CD4-positive, alpha-beta memory T cell (primary cell): ENCODE data around the gene LDLRAD4. TPM values are rescaled to one million over a fixed set of nuclear protein-coding genes. Genes with fewer than 3 reads are reported as not detected.

Experiments
- CTCF ChIA-PET: fragments of 350-600 bp; sonication (Branson Sonifier 250); formaldehyde crosslinking; loops from one replicate; lab custom pipeline; 2021; ENCODE audit warnings: inconsistent platforms; ENCODE audit not compliant: partially characterized antibody; lab: Charles Lee
- POLR2A ChIA-PET: fragments of 350-600 bp; sonication (Branson Sonifier 250); formaldehyde crosslinking; loops from one replicate; lab custom pipeline; 2021; ENCODE audit not compliant: partially characterized antibody; lab: Charles Lee
- DNase-seq, 5 donors: peaks; one replicate each; pipeline versions ENCODE4 v3.0.0 to v3.0.0-alpha.2; 2020 to 2022; ENCODE audit warnings: mixed read lengths in 1 of 5
- H3K27ac ChIP-seq: one replicate; pipeline ENCODE4 v1.7.0; 2013; ENCODE audit warnings: low read depth, low read length
- H3K27me3 ChIP-seq: 2 replicates; pipeline ENCODE4 v1.7.0; 2013; ENCODE audit warnings: mild to moderate bottlenecking, low read length, moderate library complexity; ENCODE audit not compliant: insufficient read depth
- H3K36me3 ChIP-seq: 2 replicates; pipeline ENCODE4 v1.7.0; 2013; ENCODE audit warnings: mild to moderate bottlenecking, low read length, moderate library complexity; ENCODE audit not compliant: insufficient read depth
- H3K4me1 ChIP-seq: 2 replicates; pipeline ENCODE4 v1.7.0; 2013; ENCODE audit warnings: mild to moderate bottlenecking, low read length, moderate library complexity; ENCODE audit not compliant: insufficient read depth
- H3K4me3 ChIP-seq, 2 donors: one replicate each; pipeline ENCODE4 v1.7.0; 2013; ENCODE audit warnings: low read length in 2 of 2, mild to moderate bottlenecking in 1 of 2
- H3K9me3 ChIP-seq, 2 donors: one replicate each; pipeline ENCODE4 v1.7.0; 2013; ENCODE audit warnings: low read length in 2 of 2, control low read depth in 1 of 2; ENCODE audit not compliant: control insufficient read depth in 1 of 2
- H3K27ac Mint-ChIP-seq, 7 donors: one replicate each; pipeline ENCODE4 v1.8.0; 2020 to 2021; ENCODE audit warnings: mixed read lengths in 7 of 7, mild to moderate bottlenecking in 6 of 7, inconsistent platforms in 3 of 7, moderate library complexity in 3 of 7
- H3K27me3 Mint-ChIP-seq, 2 donors: one replicate each; pipeline ENCODE4 v1.8.0; 2020 to 2021; ENCODE audit warnings: mixed read lengths in 2 of 2
- H3K36me3 Mint-ChIP-seq, 2 donors: one replicate each; pipeline ENCODE4 v1.8.0; 2020 to 2021; ENCODE audit warnings: mixed read lengths in 2 of 2, inconsistent platforms in 1 of 2, mild to moderate bottlenecking in 1 of 2
- H3K4me1 Mint-ChIP-seq, 4 donors: one replicate each; pipeline ENCODE4 v1.8.0; 2020 to 2021; ENCODE audit warnings: mixed read lengths in 4 of 4, mild to moderate bottlenecking in 1 of 4
- H3K4me3 Mint-ChIP-seq, 8 donors: one replicate each; pipeline ENCODE4 v1.8.0; 2020 to 2021; ENCODE audit warnings: mixed read lengths in 8 of 8, mild to moderate bottlenecking in 7 of 8, moderate library complexity in 6 of 8, inconsistent platforms in 3 of 8
- H3K9me3 Mint-ChIP-seq, 8 donors: one replicate each; pipeline ENCODE4 v1.8.0; 2020 to 2021; ENCODE audit warnings: mixed read lengths in 8 of 8, mild to moderate bottlenecking in 5 of 8, inconsistent platforms in 3 of 8, moderate library complexity in 1 of 8
- intact Hi-C: fragments of 100-400 bp; cut with micrococcal nuclease; formaldehyde crosslinking; loops from one replicate; pipeline ENCODE4 v1.15.1; 2023
- polyA plus RNA-seq, 2 donors: library from polyadenylated mRNA; unstranded; fragments of 300-500 nt; fragmentation: Illumina TruSeq; gene quantifications; one replicate each; pipeline ENCODE4 v1.2.3, GENCODE V29; 2021
- total RNA-seq, 2 experiments: library from RNA; stranded (reverse); gene quantifications; one replicate each; pipeline ENCODE4 v1.2.3, GENCODE V29; 2021

Gene LDLRAD4
- total and polyA plus RNA-seq, 4 experiments from 2014 or later: 17.4 to 63.0 (median 36.6) TPM

GRCh38 chr18:13362607-13363006 is 144.0 kb downstream of the LDLRAD4 start:
- Histone ChIP-seq H3K4me3 (no peak overlapping the region), H3K9me3 (no peaks in the 10 kb centered on the region), H3K27me3 (no peaks in the 10 kb centered on the region), H3K27ac (no peak overlapping the region), H3K4me1 (no peaks in the 10 kb centered on the region), H3K36me3 (no peaks in the 10 kb centered on the region)
- no peak overlapping the region for H3K27ac Mint-ChIP-seq
- ChIA-PET POLR2A (interaction anchor here (1.1 to 2.1 kb wide), 2 partner anchors 11 to 13 kb away, joined by 3 to 4 read pairs; no protein-coding TSS in a partner anchor), CTCF (interaction anchor here (1.3 kb wide), 1 partner anchor 12 kb away, joined by 4 read pairs; no protein-coding TSS in a partner anchor)
- no peaks in the 10 kb centered on the region for H3K36me3 Mint-ChIP-seq
- H3K4me1 Mint-ChIP-seq: peaks cover 0 to 10% (median 1%) of the 10 kb centered on the region in 4 donors
- no peak for DNase-seq
- intact Hi-C loops: no loop called here
- peaks cover 0 to 3% (median 0%) of the 10 kb centered on the region in 8 donors for H3K9me3 Mint-ChIP-seq
- H3K4me3 Mint-ChIP-seq: no peak overlapping the region
- H3K27me3 Mint-ChIP-seq: no peaks in the 10 kb centered on the region

GRCh38 chr18:13363359-13363758 is 144.8 kb downstream of the LDLRAD4 start:
- Mint-ChIP-seq H3K27me3 (no peaks in the 10 kb centered on the region), H3K9me3 (peaks cover 0 to 3% (median 0%) of the 10 kb centered on the region in 8 donors), H3K4me3 (no peak overlapping the region), H3K27ac (no peak overlapping the region), H3K36me3 (no peaks in the 10 kb centered on the region), H3K4me1 (peaks cover 0 to 13% (median 1%) of the 10 kb centered on the region in 4 donors)
- H3K27me3 ChIP-seq: no peaks in the 10 kb centered on the region
- H3K4me1 ChIP-seq: no peaks in the 10 kb centered on the region
- POLR2A ChIA-PET: interaction anchor here (2.1 kb wide), 1 partner anchor 11 kb away, joined by 4 read pairs; no protein-coding TSS in a partner anchor
- no peak for DNase-seq
- no peak overlapping the region for H3K4me3 ChIP-seq
- no peaks in the 10 kb centered on the region for H3K9me3 ChIP-seq
- no peaks in the 10 kb centered on the region for H3K36me3 ChIP-seq
- CTCF ChIA-PET: interaction anchor here (1.3 to 1.7 kb wide), 2 partner anchors 10 to 13 kb away, joined by 4 read pairs; no protein-coding TSS in a partner anchor
- intact Hi-C loops: no loop called here
- H3K27ac ChIP-seq: no peak overlapping the region

- H3K27ac Mint-ChIP-seq: no peak overlapping the region
- ChIA-PET CTCF (interaction anchor here (1.7 kb wide), 1 partner anchor 8 kb away, joined by 4 read pairs; no protein-coding TSS in a partner anchor), POLR2A (interaction anchor here (1.6 to 2.1 kb wide), 3 partner anchors 9 to 12 kb away, joined by 4 to 5 read pairs (median 4); no protein-coding TSS in a partner anchor)
- Histone ChIP-seq H3K36me3 (no peaks in the 10 kb centered on the region), H3K27ac (no peak overlapping the region), H3K27me3 (no peaks in the 10 kb centered on the region), H3K9me3 (no peaks in the 10 kb centered on the region), H3K4me1 (peaks cover 8% of the 10 kb centered on the region), H3K4me3 (no peak overlapping the region)
- H3K4me1 Mint-ChIP-seq: peaks cover under 1 to 18% (median 11%) of the 10 kb centered on the region in 4 donors
- H3K4me3 Mint-ChIP-seq: no peak overlapping the region
- H3K9me3 Mint-ChIP-seq: peaks cover 0 to 1% (median 0%) of the 10 kb centered on the region in 8 donors
- H3K27me3 Mint-ChIP-seq: no peaks in the 10 kb centered on the region
- intact Hi-C loops: no loop called here
- no peak for DNase-seq
- no peaks in the 10 kb centered on the region for H3K36me3 Mint-ChIP-seq
These were observed 146.2 kb downstream of the LDLRAD4 start for GRCh38 chr18:13364721-13365205.

GRCh38 chr18:13366131-13366530 is 147.6 kb downstream of the LDLRAD4 start:
- intact Hi-C loops: no loop called here
- Mint-ChIP-seq H3K27ac (peak overlapping the region in 1 of 7 donors; percentile 42), H3K36me3 (no peaks in the 10 kb centered on the region), H3K27me3 (no peaks in the 10 kb centered on the region), H3K4me3 (no peak overlapping the region), H3K9me3 (peaks cover 0 to 1% (median 0%) of the 10 kb centered on the region in 8 donors), H3K4me1 (peaks cover 3 to 22% (median 18%) of the 10 kb centered on the region in 4 donors)
- H3K36me3 ChIP-seq: no peaks in the 10 kb centered on the region
- CTCF ChIA-PET: no interaction called here
- H3K27ac ChIP-seq: no peak overlapping the region
- H3K9me3 ChIP-seq: no peaks in the 10 kb centered on the region
- POLR2A ChIA-PET: no interaction called here
- no peak overlapping the region for H3K4me3 ChIP-seq
- no peaks in the 10 kb centered on the region for H3K27me3 ChIP-seq
- H3K4me1 ChIP-seq: peaks cover 14% of the 10 kb centered on the region
- no peak for DNase-seq

- Histone ChIP-seq H3K27ac (no peak overlapping the region), H3K4me1 (peaks cover 18% of the 10 kb centered on the region), H3K36me3 (no peaks in the 10 kb centered on the region), H3K4me3 (no peak overlapping the region), H3K9me3 (no peaks in the 10 kb centered on the region), H3K27me3 (no peaks in the 10 kb centered on the region)
- no peak overlapping the region for H3K4me3 Mint-ChIP-seq
- no peaks in the 10 kb centered on the region for H3K27me3 Mint-ChIP-seq
- no peaks in the 10 kb centered on the region for H3K36me3 Mint-ChIP-seq
- DNase-seq: no peak
- peak overlapping the region in 1 of 7 donors; percentile 42 for H3K27ac Mint-ChIP-seq
- H3K9me3 Mint-ChIP-seq: peaks cover 0 to 1% (median 0%) of the 10 kb centered on the region in 8 donors
- ChIA-PET CTCF (no interaction called here), POLR2A (no interaction called here)
- intact Hi-C loops: no loop called here
- H3K4me1 Mint-ChIP-seq: peaks cover 4 to 24% (median 19%) of the 10 kb centered on the region in 4 donors
These were observed 148.0 kb downstream of the LDLRAD4 start for GRCh38 chr18:13366541-13366940.

GRCh38 chr18:13366962-13367892 is 148.7 kb downstream of the LDLRAD4 start:
- Mint-ChIP-seq H3K27me3 (no peaks in the 10 kb centered on the region), H3K4me1 (peaks cover 10 to 31% (median 25%) of the 10 kb centered on the region in 4 donors), H3K27ac (peak overlapping the region in 2 of 7 donors; percentile 44 to 60), H3K4me3 (peak overlapping the region in 1 of 8 donors; percentile 38), H3K9me3 (peaks cover 0 to 1% (median 0%) of the 10 kb centered on the region in 8 donors), H3K36me3 (no peaks in the 10 kb centered on the region)
- no peak for DNase-seq
- no peak overlapping the region for H3K27ac ChIP-seq
- no peak overlapping the region for H3K4me3 ChIP-seq
- intact Hi-C loops: no loop called here
- POLR2A ChIA-PET: no interaction called here
- no peaks in the 10 kb centered on the region for H3K36me3 ChIP-seq
- no peaks in the 10 kb centered on the region for H3K9me3 ChIP-seq
- CTCF ChIA-PET: no interaction called here
- no peaks in the 10 kb centered on the region for H3K27me3 ChIP-seq
- peaks cover 25% of the 10 kb centered on the region for H3K4me1 ChIP-seq
